Left colon (tissue), 2 donors: ENCODE measurements around the gene LHFPL6. TPM values are rescaled to one million over a fixed set of nuclear protein-coding genes. Genes with fewer than 3 reads are reported as not detected.

Experiments
- ATAC-seq: fragments of 200-7000 bp; cut with Tn5 transposase; one replicate; pipeline ENCODE4 v1.9.1; 2020; ENCODE audit warnings: mild to moderate bottlenecking, moderate library complexity
- DNase-seq, 2 donors: peaks; one replicate each; pipeline ENCODE4 v3.0.0-alpha.2; 2020
- intact Hi-C, 2 donors: fragments of 100-400 bp; cut with DNase I in 1 of 2; cut with micrococcal nuclease in 1 of 2; formaldehyde crosslinking; loops; one replicate each; pipeline versions ENCODE4 v1.11.2 to v1.14.0; 2022; cut with DNase I, micrococcal nuclease
- total RNA-seq, 2 donors: library from RNA; stranded (reverse); fragmentation: NEBNext Ultra II Directional; extraction: Animal tissue kit (Norgen Biotek cat#: 25700); gene quantifications; one replicate each; pipeline ENCODE4 v1.2.1, GENCODE V29; 2021
- donor health status: DM: no; HTN: no; CAD: no.
- donor health status: DM: yes; HTN: yes; CAD: no.

LHFPL6 gene
- total RNA-seq, 2 donors from 2014 or later = 7.0 to 11.8 TPM

- DNase-seq = no peak
- ATAC-seq = no peak
- intact Hi-C loops = no loop called here
Observed at GRCh38 chr13:39311619-39312018, 291.4 kb downstream of the LHFPL6 start.

- DNase-seq = no peak
- intact Hi-C loops = no loop called here
- no peak for ATAC-seq
Observed at GRCh38 chr13:39310961-39311360, 292.0 kb downstream of the LHFPL6 start.

DNA sequence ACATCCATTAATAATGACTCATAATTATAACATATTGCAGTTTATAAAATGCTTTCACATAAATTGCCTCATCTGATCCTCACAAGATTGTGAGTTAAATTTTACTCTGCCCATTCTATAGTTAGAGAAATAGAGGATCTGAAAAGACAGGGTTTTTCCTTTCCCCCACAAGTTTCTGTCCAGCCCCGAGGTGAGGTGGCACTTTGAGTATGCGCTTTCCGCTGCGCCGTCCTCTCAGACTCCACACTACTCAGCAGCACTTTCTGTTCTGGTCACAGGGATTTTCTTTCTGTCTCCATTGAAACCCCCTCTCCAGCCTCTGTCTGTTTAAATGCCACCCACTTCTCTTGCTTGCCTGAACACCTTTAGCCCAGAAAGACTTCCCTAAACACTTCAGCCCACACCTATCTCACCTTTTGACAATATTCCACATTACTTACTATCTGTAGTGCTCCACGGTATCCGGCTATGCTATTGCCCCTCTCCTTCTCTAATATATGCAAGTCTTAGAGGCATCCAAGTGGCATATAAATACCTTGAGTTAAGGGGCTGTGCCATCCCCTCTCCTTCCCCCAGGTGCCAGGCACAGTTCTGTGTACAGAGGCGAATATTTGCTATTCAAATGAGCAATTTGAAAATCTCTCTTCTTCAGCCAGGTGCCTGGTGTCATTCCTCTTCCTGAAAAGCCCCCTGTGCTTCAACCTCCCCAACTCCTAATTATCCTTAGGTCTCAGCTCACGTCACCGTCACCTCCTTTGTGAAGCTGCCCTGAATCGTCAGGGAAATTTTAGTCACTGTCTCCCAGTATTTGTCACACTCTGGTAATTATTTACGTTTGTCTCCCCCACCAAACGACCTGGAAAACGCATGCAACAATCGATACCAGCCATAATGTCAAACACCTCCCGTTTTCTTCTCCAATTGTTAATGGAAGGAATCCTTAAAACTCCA is 296.1 kb downstream of the LHFPL6 start:
- ATAC-seq (no peak), DNase-seq (no peak)

GRCh38 chr13:39302820-39303219 is 300.2 kb downstream of the LHFPL6 start:
- no peak for ATAC-seq
- intact Hi-C loops = no loop called here

More for the DNA sequence above, 296.1 kb downstream of the LHFPL6 start:
- intact Hi-C loops = no loop called here

DNA sequence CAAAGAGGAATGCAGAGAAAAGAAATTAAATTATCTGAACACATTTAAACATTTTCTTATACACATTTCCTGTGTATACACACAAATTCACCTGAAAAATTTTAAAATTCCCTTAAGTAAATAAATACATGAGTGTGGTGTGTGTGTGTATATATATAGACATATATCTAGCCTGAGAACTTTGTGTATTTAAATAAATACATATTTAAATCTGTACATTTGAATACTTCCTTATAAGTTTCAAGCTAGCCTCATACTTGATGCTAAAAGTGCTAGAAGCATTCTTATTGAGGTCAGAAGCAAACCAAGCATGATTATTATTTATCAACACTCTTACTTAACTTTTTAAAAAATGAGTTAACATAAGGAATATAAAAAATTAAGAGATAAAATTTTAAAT is 304.0 kb downstream of the LHFPL6 start:
- ATAC-seq (no peak), DNase-seq (no peak)
- intact Hi-C loops = no loop called here

More at GRCh38 chr13:39302820-39303219, 300.2 kb downstream of the LHFPL6 start:
- no peak for DNase-seq

GRCh38 chr13:39297664-39298171 is 305.3 kb downstream of the LHFPL6 start:
- DNase-seq (no peak), ATAC-seq (no peak)
- intact Hi-C loops = no loop called here

DNA sequence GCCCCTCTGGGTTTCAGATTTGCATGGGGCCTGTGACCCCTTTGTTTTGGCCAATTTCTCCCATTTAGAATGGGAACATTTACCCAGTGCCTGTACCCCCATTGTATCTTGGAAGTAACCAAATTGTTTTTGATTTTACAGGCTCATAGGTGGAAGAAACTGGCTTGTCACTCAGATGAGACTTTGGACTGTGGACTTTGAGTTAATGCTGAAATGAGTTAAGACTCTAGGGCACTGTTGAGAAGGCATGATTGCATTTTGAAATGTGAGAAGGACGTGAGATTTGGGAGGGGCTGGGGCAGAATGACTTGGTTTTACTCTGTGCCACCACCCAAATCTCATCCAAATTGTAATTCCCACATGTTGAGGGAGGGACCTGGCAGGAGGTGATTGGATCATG is 306.0 kb downstream of the LHFPL6 start:
- intact Hi-C loops = no loop called here
- no peak for ATAC-seq
- no peak for DNase-seq

DNA sequence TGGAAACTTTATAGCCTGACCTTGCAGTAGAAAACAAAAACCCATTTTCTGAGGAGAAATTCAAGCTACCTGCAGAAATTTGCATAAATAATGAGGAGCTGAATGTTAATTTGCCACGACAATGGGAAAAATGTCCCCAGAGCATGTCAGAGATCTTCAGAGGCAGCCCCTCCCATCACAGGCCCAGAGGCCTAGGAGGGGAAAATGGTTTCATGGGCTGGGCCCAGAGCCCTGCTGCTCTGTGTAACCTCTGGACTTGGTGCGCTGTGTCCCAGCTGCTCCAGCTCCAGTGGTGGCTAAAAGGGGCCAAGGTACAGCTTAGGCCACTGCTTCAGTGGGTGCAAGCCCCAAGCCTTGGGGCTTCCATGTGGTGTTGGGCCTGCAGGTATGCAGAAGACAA is 306.8 kb downstream of the LHFPL6 start:
- no peak for ATAC-seq
- intact Hi-C loops = no loop called here
- DNase-seq = no peak

Other genes with a start within 250 kb of the LHFPL6 start
- 10 to 100 TPM; 36.3 to 37.6 TPM for gene COG6, start 52.5 kb upstream of the LHFPL6 start, total RNA-seq